H9 (cell line): ENCODE data around the gene YIPF1. TPM values are rescaled to one million over a fixed set of nuclear protein-coding genes. Genes with fewer than 3 reads are reported as not detected.

Source experiments
- DNase-seq: peaks from one replicate; pipeline ENCODE4 v3.0.0-alpha.2; 2017
- H2AFZ ChIP-seq: one replicate; pipeline ENCODE4 v1.6.1; 2013; ENCODE audit warnings: mild to moderate bottlenecking, low read length, control low read depth, moderate library complexity
- H2AK5ac ChIP-seq: 2 replicates; pipeline ENCODE4 v1.6.1; 2013; ENCODE audit warnings: low read length, control low read depth, mixed read lengths; ENCODE audit not compliant: insufficient read length
- H2BK120ac ChIP-seq: one replicate; pipeline ENCODE4 v1.6.1; 2013; ENCODE audit warnings: low read depth, mild to moderate bottlenecking, low read length, control low read depth, inconsistent platforms; ENCODE audit not compliant: poor library complexity, severe bottlenecking
- H2BK12ac ChIP-seq: 2 replicates; pipeline ENCODE4 v1.6.1; 2013; ENCODE audit warnings: low read length, control low read depth, mixed read lengths, low read depth; ENCODE audit not compliant: insufficient read length
- H2BK15ac ChIP-seq: 2 replicates; pipeline ENCODE4 v1.6.1; 2013; ENCODE audit warnings: low read depth, low read length, control low read depth
- H2BK20ac ChIP-seq: one replicate; pipeline ENCODE4 v1.6.1; 2013; ENCODE audit warnings: low read depth, mild to moderate bottlenecking, low read length, control low read depth, inconsistent platforms; ENCODE audit not compliant: poor library complexity, severe bottlenecking
- H2BK5ac ChIP-seq: 2 replicates; pipeline ENCODE4 v1.6.1; 2013; ENCODE audit warnings: low read length, control low read depth, mixed read lengths; ENCODE audit not compliant: insufficient read length
- H3K14ac ChIP-seq: 2 replicates; pipeline ENCODE4 v1.6.1; 2013; ENCODE audit warnings: low read length, control low read depth; ENCODE audit not compliant: insufficient read depth
- H3K18ac ChIP-seq: 2 replicates; pipeline ENCODE4 v1.6.1; 2013; ENCODE audit warnings: low read depth, mild to moderate bottlenecking, mixed read lengths, low read length, control low read depth; ENCODE audit not compliant: insufficient read length
- H3K23ac ChIP-seq: 2 replicates; pipeline ENCODE4 v1.6.1; 2013; ENCODE audit warnings: low read length, control low read depth, mixed read lengths, low read depth; ENCODE audit not compliant: insufficient read length
- H3K23me2 ChIP-seq: 2 replicates; pipeline ENCODE4 v1.6.1; 2013; ENCODE audit warnings: low read depth, mild to moderate bottlenecking, mixed read lengths, low read length, control low read depth; ENCODE audit not compliant: insufficient read length, poor library complexity, severe bottlenecking
- H3K27ac ChIP-seq: 2 replicates; pipeline ENCODE4 v1.5.1; 2013; ENCODE audit warnings: low read length, control low read depth, mixed read lengths, low read depth; ENCODE audit not compliant: insufficient read length
- H3K27me3 ChIP-seq: 2 replicates; pipeline ENCODE4 v1.6.1; 2013; ENCODE audit warnings: low read length, control low read depth, inconsistent platforms; ENCODE audit not compliant: insufficient read depth
- H3K4ac ChIP-seq: 2 replicates; pipeline ENCODE4 v1.6.1; 2013; ENCODE audit warnings: low read depth, mild to moderate bottlenecking, control low read depth, inconsistent platforms, low read length, moderate library complexity
- H3K4me1 ChIP-seq: 2 replicates; pipeline ENCODE4 v1.6.1; 2013; ENCODE audit warnings: low read length, control low read depth, inconsistent platforms; ENCODE audit not compliant: insufficient read depth
- H3K4me2 ChIP-seq: 2 replicates; pipeline ENCODE4 v1.6.1; 2013; ENCODE audit warnings: low read length, control low read depth, mixed read lengths; ENCODE audit not compliant: insufficient read length, insufficient read depth
- H3K56ac ChIP-seq: 2 replicates; pipeline ENCODE4 v1.6.1; 2013; ENCODE audit warnings: low read depth, mild to moderate bottlenecking, mixed read lengths, low read length, control low read depth; ENCODE audit not compliant: insufficient read length
- H3K79me1 ChIP-seq: 2 replicates; pipeline ENCODE4 v1.6.1; 2013; ENCODE audit warnings: low read depth, mild to moderate bottlenecking, moderate library complexity, low read length, control low read depth, inconsistent platforms; ENCODE audit not compliant: insufficient read depth, poor library complexity, severe bottlenecking
- H3K79me2 ChIP-seq: 2 replicates; pipeline ENCODE4 v1.6.1; 2013; ENCODE audit warnings: low read length, control low read depth, inconsistent platforms; ENCODE audit not compliant: insufficient read depth
- H3K9ac ChIP-seq: 2 replicates; pipeline ENCODE4 v1.6.1; 2013; ENCODE audit warnings: low read length, control low read depth, mixed read lengths; ENCODE audit not compliant: insufficient read length; ENCODE audit errors: extremely low read depth
- H3K9me3 ChIP-seq: one replicate; pipeline ENCODE4 v1.6.1; 2013; ENCODE audit warnings: low read depth, low read length, inconsistent platforms; ENCODE audit not compliant: control insufficient read depth
- H3T11ph ChIP-seq: one replicate; pipeline ENCODE4 v1.6.1; 2013; ENCODE audit warnings: mild to moderate bottlenecking, low read length, control low read depth, inconsistent platforms
- H4K20me1 ChIP-seq: one replicate; pipeline ENCODE4 v1.6.1; 2013; ENCODE audit not compliant: control insufficient read depth, insufficient read length, insufficient read depth
- H4K5ac ChIP-seq: 2 replicates; pipeline ENCODE4 v1.6.1; 2013; ENCODE audit warnings: low read depth, mild to moderate bottlenecking, mixed read lengths, low read length, control low read depth; ENCODE audit not compliant: insufficient read length
- H4K8ac ChIP-seq: replicated peaks from 2 replicates; pipeline ENCODE4 v1.6.1; 2013; ENCODE audit warnings: low read length, control low read depth, mixed read lengths, low read depth; ENCODE audit not compliant: insufficient read length
- H4K91ac ChIP-seq: 2 replicates; pipeline ENCODE4 v1.6.1; 2013; ENCODE audit warnings: low read depth, mild to moderate bottlenecking, moderate library complexity, mixed read lengths, low read length, control low read depth; ENCODE audit not compliant: insufficient read length
- H3K27ac Mint-ChIP-seq, 3 experiments: 2 replicates in 2 of 3; 3 replicates in 1 of 3; pipeline ENCODE4 v1.8.0; 2020 to 2021; ENCODE audit warnings: mixed read lengths in 3 of 3, mild to moderate bottlenecking in 1 of 3, moderate library complexity in 1 of 3
- H3K27me3 Mint-ChIP-seq: 2 replicates; pipeline ENCODE4 v1.8.0; 2021; ENCODE audit warnings: low read depth, mild to moderate bottlenecking, moderate library complexity, mixed read lengths
- H3K36me3 Mint-ChIP-seq, 3 experiments: 2 replicates in 2 of 3; 3 replicates in 1 of 3; pipeline ENCODE4 v1.8.0; 2020 to 2021; ENCODE audit warnings: low read depth in 3 of 3, mixed read lengths in 3 of 3; ENCODE audit not compliant: insufficient read depth in 1 of 3
- H3K4me1 Mint-ChIP-seq, 2 experiments: 2 replicates each; pipeline ENCODE4 v1.8.0; 2020; ENCODE audit warnings: mixed read lengths in 2 of 2
- H3K4me3 Mint-ChIP-seq, 2 experiments: 2 replicates in 1 of 2; 3 replicates in 1 of 2; pipeline ENCODE4 v1.8.0; 2020 to 2021; ENCODE audit warnings: mild to moderate bottlenecking in 2 of 2, mixed read lengths in 2 of 2, moderate library complexity in 1 of 2
- H3K9me3 Mint-ChIP-seq, 2 experiments: 2 replicates in 1 of 2; 3 replicates in 1 of 2; pipeline ENCODE4 v1.8.0; 2020; ENCODE audit warnings: mild to moderate bottlenecking in 2 of 2, mixed read lengths in 2 of 2, moderate library complexity in 1 of 2
- WGBS: extraction: QIAGEN DNeasy Blood & Tissue Kit; methylation state at CpG from one replicate; pipeline ENCODE4 v1.1.7; 2013; ENCODE audit warnings: missing lambda C conversion rate, low lambda C conversion rate, mixed read lengths; ENCODE audit not compliant: insufficient read length; ENCODE audit errors: extremely low coverage; 5-methylcytosine and 5-hydroxymethylcytosine counted together
- total RNA-seq: library from RNA; stranded (reverse); gene quantifications from 2 replicates; pipeline ENCODE4 v1.2.1, GENCODE V29; 2021
- TF ChIP-seq, protein P1 (sequence below): fragments of 200-600 bp; sonication (generic); conservative IDR thresholded peaks from 3 replicates; pipeline ENCODE4 v1.8.0; 2021; ENCODE audit warnings: antibody characterized with exemption, mild to moderate bottlenecking

Gene YIPF1
- total RNA-seq, 1 experiment from 2014 or later: 29.1 TPM

DNA sequence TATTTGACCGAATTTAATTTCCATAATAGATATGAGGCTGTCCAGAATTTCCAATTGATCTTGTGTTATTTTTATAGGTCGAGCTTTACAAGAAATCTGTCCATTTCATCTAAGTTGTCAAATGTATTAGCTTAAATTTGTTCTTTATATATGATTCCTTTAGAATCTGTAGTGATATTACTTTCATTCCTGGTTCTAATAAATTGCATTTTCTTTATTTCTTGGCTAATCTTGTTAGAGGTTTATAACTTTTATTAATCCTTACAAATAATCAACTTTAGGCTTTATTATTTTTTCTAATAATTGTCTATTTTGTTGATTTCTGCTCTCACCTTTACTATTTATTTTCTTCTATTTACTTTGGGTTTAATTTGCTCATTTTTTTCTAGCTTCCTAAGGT is 41.9 kb upstream of the YIPF1 start:
- H2BK120ac ChIP-seq: no peak overlapping the region
- H3K79me2 ChIP-seq: no peaks in the 10 kb centered on the region
- H2BK5ac ChIP-seq: no peak overlapping the region
- no peak overlapping the region for H4K91ac ChIP-seq
- no peak overlapping the region for H2BK15ac ChIP-seq
- no peak overlapping the region for H4K8ac ChIP-seq
- no peaks in the 10 kb centered on the region for H4K20me1 ChIP-seq
- H2AFZ ChIP-seq: no peak overlapping the region
- no peaks in the 10 kb centered on the region for H3K4me1 ChIP-seq
- H3K79me1 ChIP-seq: no peaks in the 10 kb centered on the region
- H3K4me3 Mint-ChIP-seq: no peak overlapping the region
- H3K27me3 ChIP-seq: no peaks in the 10 kb centered on the region
- H3K4me1 Mint-ChIP-seq: no peaks in the 10 kb centered on the region
- H3T11ph ChIP-seq: no peak overlapping the region
- H3K4ac ChIP-seq: no peak overlapping the region
- H2AK5ac ChIP-seq: no peak overlapping the region
- no peak overlapping the region for H3K18ac ChIP-seq
- H3K14ac ChIP-seq: no peak overlapping the region
- peaks cover 16 to 20% of the 10 kb centered on the region in 2 experiments for H3K9me3 Mint-ChIP-seq
- H3K9ac ChIP-seq: no peak overlapping the region
- H3K23ac ChIP-seq: no peak overlapping the region
- no peak overlapping the region for H3K4me2 ChIP-seq
- DNase-seq: no peak
- peaks cover 20 to 44% (median 44%) of the 10 kb centered on the region in 3 experiments for H3K36me3 Mint-ChIP-seq
- no peak overlapping the region for H2BK20ac ChIP-seq
- TF ChIP-seq, protein P1, sequence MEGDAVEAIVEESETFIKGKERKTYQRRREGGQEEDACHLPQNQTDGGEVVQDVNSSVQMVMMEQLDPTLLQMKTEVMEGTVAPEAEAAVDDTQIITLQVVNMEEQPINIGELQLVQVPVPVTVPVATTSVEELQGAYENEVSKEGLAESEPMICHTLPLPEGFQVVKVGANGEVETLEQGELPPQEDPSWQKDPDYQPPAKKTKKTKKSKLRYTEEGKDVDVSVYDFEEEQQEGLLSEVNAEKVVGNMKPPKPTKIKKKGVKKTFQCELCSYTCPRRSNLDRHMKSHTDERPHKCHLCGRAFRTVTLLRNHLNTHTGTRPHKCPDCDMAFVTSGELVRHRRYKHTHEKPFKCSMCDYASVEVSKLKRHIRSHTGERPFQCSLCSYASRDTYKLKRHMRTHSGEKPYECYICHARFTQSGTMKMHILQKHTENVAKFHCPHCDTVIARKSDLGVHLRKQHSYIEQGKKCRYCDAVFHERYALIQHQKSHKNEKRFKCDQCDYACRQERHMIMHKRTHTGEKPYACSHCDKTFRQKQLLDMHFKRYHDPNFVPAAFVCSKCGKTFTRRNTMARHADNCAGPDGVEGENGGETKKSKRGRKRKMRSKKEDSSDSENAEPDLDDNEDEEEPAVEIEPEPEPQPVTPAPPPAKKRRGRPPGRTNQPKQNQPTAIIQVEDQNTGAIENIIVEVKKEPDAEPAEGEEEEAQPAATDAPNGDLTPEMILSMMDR: no peak
- no peak overlapping the region for H3K56ac ChIP-seq
- no peak overlapping the region for H3K27ac ChIP-seq
- WGBS: no CpG with 5 or more reads among the region's 2 CpGs
- H2BK12ac ChIP-seq: no peak overlapping the region
- H3K27me3 Mint-ChIP-seq: no peaks in the 10 kb centered on the region
- H3K23me2 ChIP-seq: no peaks in the 10 kb centered on the region
- no peaks in the 10 kb centered on the region for H3K9me3 ChIP-seq
- H3K27ac Mint-ChIP-seq: no peak overlapping the region
- no peak overlapping the region for H4K5ac ChIP-seq
